HG03571 (cell line): Measurements from ENCODE around the gene BAZ2B.
A peak's percentile ranks its signal among the peaks of the same experiment; 100 is the strongest.
"Not testable (repeated sequence)": the region's sequence is repeated elsewhere in the genome, so short reads cannot be mapped to it uniquely, and the experiment has no call there.

Experiments used
- ATAC-seq: cut with Tn5 transposase; IDR thresholded peaks from one replicate; pipeline ENCODE4 v1.9.1; 2021; ENCODE audit not compliant: unreplicated experiment

BAZ2B gene

GRCh38 chr2:159438284-159438683, 178.1 kb downstream of the BAZ2B start:
- no peak for ATAC-seq

- ATAC-seq: no peak
Observed at GRCh38 chr2:159432610-159433009, 183.7 kb downstream of the BAZ2B start.

GRCh38 chr2:159427048-159427447, 189.3 kb downstream of the BAZ2B start:
- ATAC-seq: no peak

GRCh38 chr2:159419403-159419802, 196.9 kb downstream of the BAZ2B start:
- no peak for ATAC-seq

- ATAC-seq: no peak
Observed at GRCh38 chr2:159411460-159411859, 204.9 kb downstream of the BAZ2B start.

- ATAC-seq: no peak
Observed at GRCh38 chr2:159410276-159410675, 206.1 kb downstream of the BAZ2B start.

GRCh38 chr2:159409116-159409800, 207.1 kb downstream of the BAZ2B start:
- ATAC-seq: no peak

- no peak for ATAC-seq
Observed at GRCh38 chr2:159402790-159403189, 213.6 kb downstream of the BAZ2B start.

- not testable (repeated sequence) for ATAC-seq
Observed at GRCh38 chr2:159402160-159402559, 214.2 kb downstream of the BAZ2B start.

- ATAC-seq: no peak
Observed at GRCh38 chr2:159399716-159400415, 216.5 kb downstream of the BAZ2B start.

GRCh38 chr2:159396799-159397198, 219.5 kb downstream of the BAZ2B start:
- ATAC-seq: no peak

- ATAC-seq: no peak
Observed at GRCh38 chr2:159382447-159383028, 233.8 kb downstream of the BAZ2B start.

- ATAC-seq: peak; percentile 95
Observed at GRCh38 chr2:159381574-159381973, 234.8 kb downstream of the BAZ2B start.

- ATAC-seq: no peak
Observed at GRCh38 chr2:159380685-159381239, 235.6 kb downstream of the BAZ2B start.

- ATAC-seq: no peak
Observed at GRCh38 chr2:159379181-159379580, 237.2 kb downstream of the BAZ2B start.

- no peak for ATAC-seq
Observed at GRCh38 chr2:159375241-159375640, 241.1 kb downstream of the BAZ2B start.

- ATAC-seq: no peak
Observed at GRCh38 chr2:159371506-159371905, 244.8 kb downstream of the BAZ2B start.

- no peak for ATAC-seq
Observed at GRCh38 chr2:159366538-159366937, 249.8 kb downstream of the BAZ2B start.

GRCh38 chr2:159362816-159363251, 253.5 kb downstream of the BAZ2B start:
- ATAC-seq: no peak

GRCh38 chr2:159362094-159362493, 254.3 kb downstream of the BAZ2B start:
- ATAC-seq: no peak

GRCh38 chr2:159361603-159362002, 254.7 kb downstream of the BAZ2B start:
- not testable (repeated sequence) for ATAC-seq

- ATAC-seq: no peak
Observed at GRCh38 chr2:159356053-159356554, 260.2 kb downstream of the BAZ2B start.
